ENCODE results near the gene GDF2. TPM values are rescaled to one million over a fixed set of nuclear protein-coding genes. Genes with fewer than 3 reads are reported as not detected.

The GDF2 gene
- total RNA-seq, 1 donor from 2014 or later: not detected

GRCh38 chr10:47347303-47347675, 25.0 kb downstream of the GDF2 start:
- intact Hi-C loops (cut with DNase I): no loop called here
- H3K4me3 ChIP-seq: no peak overlapping the region
- no peak for DNase-seq
- no peak for TF ChIP-seq CTCF (IDR thresholded peaks at IDR 0.05)
- no peak overlapping the region for H3K27ac ChIP-seq
- H3K4me1 ChIP-seq: no peaks in the 10 kb centered on the region
- no peaks in the 10 kb centered on the region for H3K27me3 ChIP-seq (ENCODE audit: low read depth)
- no peaks in the 10 kb centered on the region for H3K36me3 ChIP-seq
- no peaks in the 10 kb centered on the region for H3K9me3 ChIP-seq
- no peak for ATAC-seq

GRCh38 chr10:47348138-47348651, 25.9 kb downstream of the GDF2 start, which contains the start of gene RBP3:
Gene RBP3 (plus strand): TSS chr10:47348363. CDS start chr10:47348485, 122 bp downstream.
- Histone ChIP-seq H3K36me3 (no peaks in the 10 kb centered on the region), H3K4me1 (no peaks in the 10 kb centered on the region), H3K4me3 (no peak within 1 kb of the TSS), H3K27me3 (ENCODE audit: low read depth) (no peaks in the 10 kb centered on the region), H3K9me3 (no peaks in the 10 kb centered on the region), H3K27ac (no peak within 1 kb of the TSS)
- DNase-seq (no peak), ATAC-seq (no peak)
- TF ChIP-seq CTCF (IDR thresholded peaks at IDR 0.05): no peak
- intact Hi-C loops (cut with DNase I): no loop called here

DNA sequence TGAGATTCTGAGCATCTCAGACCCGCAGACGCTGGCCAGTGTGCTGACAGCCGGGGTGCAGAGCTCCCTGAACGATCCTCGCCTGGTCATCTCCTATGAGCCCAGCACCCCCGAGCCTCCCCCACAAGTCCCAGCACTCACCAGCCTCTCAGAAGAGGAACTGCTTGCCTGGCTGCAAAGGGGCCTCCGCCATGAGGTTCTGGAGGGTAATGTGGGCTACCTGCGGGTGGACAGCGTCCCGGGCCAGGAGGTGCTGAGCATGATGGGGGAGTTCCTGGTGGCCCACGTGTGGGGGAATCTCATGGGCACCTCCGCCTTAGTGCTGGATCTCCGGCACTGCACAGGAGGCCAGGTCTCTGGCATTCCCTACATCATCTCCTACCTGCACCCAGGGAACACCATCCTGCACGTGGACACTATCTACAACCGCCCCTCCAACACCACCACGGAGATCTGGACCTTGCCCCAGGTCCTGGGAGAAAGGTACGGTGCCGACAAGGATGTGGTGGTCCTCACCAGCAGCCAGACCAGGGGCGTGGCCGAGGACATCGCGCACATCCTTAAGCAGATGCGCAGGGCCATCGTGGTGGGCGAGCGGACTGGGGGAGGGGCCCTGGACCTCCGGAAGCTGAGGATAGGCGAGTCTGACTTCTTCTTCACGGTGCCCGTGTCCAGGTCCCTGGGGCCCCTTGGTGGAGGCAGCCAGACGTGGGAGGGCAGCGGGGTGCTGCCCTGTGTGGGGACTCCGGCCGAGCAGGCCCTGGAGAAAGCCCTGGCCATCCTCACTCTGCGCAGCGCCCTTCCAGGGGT, 26.6 kb downstream of the GDF2 start:
- intact Hi-C loops (cut with DNase I): no loop called here
- TF ChIP-seq CTCF (IDR thresholded peaks at IDR 0.05): no peak
- DNase-seq: no peak
- ATAC-seq: peak in 1 of 2 donors; percentile 5
- no peak overlapping the region for H3K4me3 ChIP-seq
- H3K27ac ChIP-seq: no peak overlapping the region
- no peaks in the 10 kb centered on the region for H3K36me3 ChIP-seq
- no peaks in the 10 kb centered on the region for H3K9me3 ChIP-seq
- H3K27me3 ChIP-seq (ENCODE audit: low read depth): no peaks in the 10 kb centered on the region
- H3K4me1 ChIP-seq: no peaks in the 10 kb centered on the region

DNA sequence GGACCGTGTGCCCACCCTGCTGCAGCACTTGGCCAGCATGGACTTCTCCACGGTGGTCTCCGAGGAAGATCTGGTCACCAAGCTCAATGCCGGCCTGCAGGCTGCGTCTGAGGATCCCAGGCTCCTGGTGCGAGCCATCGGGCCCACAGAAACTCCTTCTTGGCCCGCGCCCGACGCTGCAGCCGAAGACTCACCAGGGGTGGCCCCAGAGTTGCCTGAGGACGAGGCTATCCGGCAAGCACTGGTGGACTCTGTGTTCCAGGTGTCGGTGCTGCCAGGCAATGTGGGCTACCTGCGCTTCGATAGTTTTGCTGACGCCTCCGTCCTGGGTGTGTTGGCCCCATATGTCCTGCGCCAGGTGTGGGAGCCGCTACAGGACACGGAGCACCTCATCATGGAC, 27.3 kb downstream of the GDF2 start:
- no peak for TF ChIP-seq CTCF (IDR thresholded peaks at IDR 0.05)
- DNase-seq (no peak), ATAC-seq (no peak)
- H3K27ac ChIP-seq: no peak overlapping the region
- H3K9me3 ChIP-seq: no peaks in the 10 kb centered on the region
- no peak overlapping the region for H3K4me3 ChIP-seq
- H3K4me1 ChIP-seq: no peaks in the 10 kb centered on the region
- intact Hi-C loops (cut with DNase I): no loop called here
- no peaks in the 10 kb centered on the region for H3K27me3 ChIP-seq (ENCODE audit: low read depth)
- H3K36me3 ChIP-seq: no peaks in the 10 kb centered on the region

DNA sequence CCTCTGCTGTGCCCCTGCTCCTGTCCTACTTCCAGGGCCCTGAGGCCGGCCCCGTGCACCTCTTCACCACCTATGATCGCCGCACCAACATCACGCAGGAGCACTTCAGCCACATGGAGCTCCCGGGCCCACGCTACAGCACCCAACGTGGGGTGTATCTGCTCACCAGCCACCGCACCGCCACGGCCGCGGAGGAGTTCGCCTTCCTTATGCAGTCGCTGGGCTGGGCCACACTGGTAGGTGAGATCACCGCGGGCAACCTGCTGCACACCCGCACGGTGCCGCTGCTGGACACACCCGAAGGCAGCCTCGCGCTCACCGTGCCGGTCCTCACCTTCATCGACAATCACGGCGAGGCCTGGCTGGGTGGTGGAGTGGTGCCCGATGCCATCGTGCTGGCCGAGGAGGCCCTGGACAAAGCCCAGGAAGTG, 27.7 kb downstream of the GDF2 start:
- TF ChIP-seq CTCF (IDR thresholded peaks at IDR 0.05): no peak
- DNase-seq: no peak
- ATAC-seq: no peak
- no peaks in the 10 kb centered on the region for H3K36me3 ChIP-seq
- intact Hi-C loops (cut with DNase I): no loop called here
- H3K27me3 ChIP-seq (ENCODE audit: low read depth): no peaks in the 10 kb centered on the region
- H3K9me3 ChIP-seq: no peaks in the 10 kb centered on the region
- no peak overlapping the region for H3K27ac ChIP-seq
- no peak overlapping the region for H3K4me3 ChIP-seq
- H3K4me1 ChIP-seq: no peaks in the 10 kb centered on the region
